Skeletal muscle tissue (tissue), 1 donor: ENCODE measurements around the gene CSTA. TPM values are rescaled to one million over a fixed set of nuclear protein-coding genes. Genes with fewer than 3 reads are reported as not detected.

ENCODE experiments used
- total RNA-seq: library from RNA; depleted of rRNA; stranded (reverse); fragments of >200 nt; gene quantifications from one replicate; pipeline ENCODE4 v1.2.3, GENCODE V29; 2014

The CSTA gene
- total RNA-seq, 1 donor from 2014 or later: 0.52 TPM

Other genes starting within 250 kb of the CSTA start
- gene CASR, start 141.6 kb upstream of the CSTA start, total RNA-seq: not detected
- 27.7 TPM for gene MIX23, start 58.0 kb downstream of the CSTA start, total RNA-seq
- 13.0 TPM for gene FAM162A, start 58.9 kb downstream of the CSTA start, total RNA-seq
- gene WDR5B, start 90.8 kb downstream of the CSTA start, total RNA-seq: 4.7 TPM
- gene KPNA1, start 189.7 kb downstream of the CSTA start, total RNA-seq: 22.4 TPM
- 15.1 TPM for gene PARP9, start 239.1 kb downstream of the CSTA start, total RNA-seq
- 9.9 TPM for gene DTX3L, start 239.1 kb downstream of the CSTA start, total RNA-seq